Neuronal stem cell (in vitro differentiated cells): ENCODE results near the gene PTPRM.
A peak's percentile ranks its signal among the peaks of the same experiment; 100 is the strongest.

Experiments used
- DNase-seq: peaks from one replicate; pipeline ENCODE4 v3.0.0-alpha.2; 2013; ENCODE audit warnings: low spot score
- H2AFZ ChIP-seq: one replicate; pipeline ENCODE4 v1.6.1; 2013; ENCODE audit warnings: mild to moderate bottlenecking, low read length, inconsistent platforms
- H2AK5ac ChIP-seq: 2 replicates; pipeline ENCODE4 v1.6.1; 2013; ENCODE audit warnings: low read depth, mild to moderate bottlenecking, inconsistent platforms, low read length, moderate library complexity, mixed read lengths
- H2BK120ac ChIP-seq: 2 replicates; pipeline ENCODE4 v1.6.1; 2013; ENCODE audit warnings: low read depth, mild to moderate bottlenecking, inconsistent platforms, low read length, moderate library complexity, mixed read lengths
- H2BK12ac ChIP-seq: one replicate; pipeline ENCODE4 v1.6.1; 2013; ENCODE audit warnings: low read length, inconsistent platforms
- H2BK15ac ChIP-seq: 2 replicates; pipeline ENCODE4 v1.6.1; 2013; ENCODE audit warnings: mild to moderate bottlenecking, low read length, inconsistent platforms, mixed read lengths
- H2BK5ac ChIP-seq: one replicate; pipeline ENCODE4 v1.6.1; 2013; ENCODE audit warnings: inconsistent platforms, mild to moderate bottlenecking, low read length, moderate library complexity
- H3K14ac ChIP-seq: one replicate; pipeline ENCODE4 v1.6.1; 2013; ENCODE audit warnings: low read length, inconsistent platforms
- H3K18ac ChIP-seq: 2 replicates; pipeline ENCODE4 v1.6.1; 2013; ENCODE audit warnings: low read length, inconsistent platforms
- H3K23ac ChIP-seq: 2 replicates; pipeline ENCODE4 v1.6.1; 2013; ENCODE audit warnings: low read depth, mild to moderate bottlenecking, mixed read lengths, low read length, inconsistent platforms; ENCODE audit not compliant: poor library complexity
- H3K27ac ChIP-seq: replicated peaks from 3 replicates; pipeline ENCODE4 v1.5.1; 2013; ENCODE audit warnings: low read length, inconsistent platforms
- H3K27me3 ChIP-seq, 3 experiments: 2 replicates each; pipeline ENCODE4 v1.6.1; 2013; ENCODE audit warnings: low read length in 3 of 3, mild to moderate bottlenecking in 2 of 3, inconsistent platforms in 1 of 3, low read depth in 1 of 3, mixed read lengths in 1 of 3, moderate library complexity in 1 of 3; ENCODE audit not compliant: control insufficient read depth in 3 of 3, insufficient read depth in 3 of 3
- H3K36me3 ChIP-seq, 2 donors: replicated peaks in 1 of 2; 2 replicates each; pipeline ENCODE4 v1.6.1; 2013; ENCODE audit warnings: low read length in 2 of 2; ENCODE audit not compliant: control insufficient read depth in 2 of 2, insufficient read depth in 2 of 2
- H3K4ac ChIP-seq: 2 replicates; pipeline ENCODE4 v1.6.1; 2013; ENCODE audit warnings: inconsistent platforms, mild to moderate bottlenecking, low read length, moderate library complexity
- H3K4me1 ChIP-seq, 2 donors: 1 replicate in 1 of 2; 2 replicates in 1 of 2; pipeline ENCODE4 v1.6.1; 2013; ENCODE audit warnings: low read length in 2 of 2, low read depth in 1 of 2; ENCODE audit not compliant: control insufficient read depth in 2 of 2, insufficient read depth in 1 of 2
- H3K4me2 ChIP-seq: one replicate; pipeline ENCODE4 v1.6.1; 2013; ENCODE audit warnings: mild to moderate bottlenecking, low read length, inconsistent platforms; ENCODE audit not compliant: insufficient read depth, poor library complexity, severe bottlenecking
- H3K4me3 ChIP-seq, 2 donors: 2 replicates each; pipeline ENCODE4 v1.5.1; 2013; ENCODE audit warnings: low read length in 2 of 2, mild to moderate bottlenecking in 2 of 2, inconsistent platforms in 1 of 2, moderate library complexity in 1 of 2
- H3K79me1 ChIP-seq: one replicate; pipeline ENCODE4 v1.6.1; 2013; ENCODE audit warnings: low read depth, mild to moderate bottlenecking, inconsistent platforms, low read length, moderate library complexity
- H3K9ac ChIP-seq: one replicate; pipeline ENCODE4 v1.6.1; 2013; ENCODE audit warnings: mild to moderate bottlenecking, low read depth, low read length, inconsistent platforms; ENCODE audit not compliant: poor library complexity
- H3K9me3 ChIP-seq, 2 donors: replicated peaks in 1 of 2; 2 replicates each; pipeline versions ENCODE3 to v1.6.1; 2013; ENCODE audit warnings: low read length in 2 of 2, mild to moderate bottlenecking in 2 of 2, inconsistent platforms in 1 of 2, low read depth in 1 of 2, mixed read lengths in 1 of 2, moderate library complexity in 1 of 2; ENCODE audit not compliant: control insufficient read depth in 2 of 2, insufficient read depth in 1 of 2
- H4K8ac ChIP-seq: one replicate; pipeline ENCODE4 v1.6.1; 2013; ENCODE audit warnings: low read depth, mild to moderate bottlenecking, inconsistent platforms, low read length, moderate library complexity
- H4K91ac ChIP-seq: one replicate; pipeline ENCODE4 v1.6.1; 2013; ENCODE audit warnings: low read length, low read depth, mild to moderate bottlenecking, inconsistent platforms; ENCODE audit not compliant: poor library complexity
- WGBS, 2 donors: extraction: QIAGEN DNeasy Blood & Tissue Kit; methylation state at CpG; one replicate each; pipeline ENCODE4 v1.1.7; 2013; ENCODE audit warnings: missing lambda C conversion rate in 2 of 2, mixed read lengths in 1 of 2; ENCODE audit not compliant: insufficient read length in 2 of 2, insufficient replicate concordance in 1 of 2; ENCODE audit errors: extremely low coverage in 2 of 2; 5-methylcytosine and 5-hydroxymethylcytosine counted together

The PTPRM gene

DNA sequence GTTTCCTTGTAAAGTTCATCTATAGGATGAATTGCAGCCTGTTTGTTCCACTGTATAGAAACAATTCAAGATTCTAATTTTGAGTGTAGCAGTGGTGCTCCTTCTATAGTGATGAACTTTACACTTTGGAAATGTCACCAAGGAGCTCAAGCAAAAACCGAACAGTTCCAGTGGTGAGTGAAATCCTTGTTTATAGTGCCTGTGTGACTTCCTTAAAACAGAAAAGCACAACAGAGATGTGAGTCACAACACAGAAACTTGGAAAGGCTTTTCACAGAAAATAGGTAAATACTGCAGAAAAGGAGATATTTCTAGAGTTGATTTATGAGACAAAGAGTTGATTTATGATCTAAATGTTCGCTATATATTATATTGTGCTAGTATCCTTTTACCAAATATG lies 482.0 kb downstream of the PTPRM start:
- no peak for DNase-seq
- Histone ChIP-seq H3K4me3 (no peak overlapping the region), H2AK5ac (no peak overlapping the region), H3K36me3 (no peaks in the 10 kb centered on the region), H2AFZ (no peak overlapping the region), H3K9ac (no peak overlapping the region), H2BK15ac (no peak overlapping the region), H2BK12ac (no peak overlapping the region), H3K4ac (no peak overlapping the region), H3K14ac (no peak overlapping the region), H3K4me1 (no peaks in the 10 kb centered on the region), H3K27me3 (no peaks in the 10 kb centered on the region), H3K23ac (no peak overlapping the region), H3K4me2 (no peak overlapping the region), H2BK5ac (no peak overlapping the region), H3K18ac (no peak overlapping the region), H4K91ac (no peak overlapping the region), H2BK120ac (no peak overlapping the region), H3K79me1 (no peaks in the 10 kb centered on the region), H3K9me3 (no peaks in the 10 kb centered on the region), H4K8ac (no peak overlapping the region), H3K27ac (no peak overlapping the region)
- no CpG with 5 or more reads among the region's 2 CpGs for WGBS, 2 donors

DNA sequence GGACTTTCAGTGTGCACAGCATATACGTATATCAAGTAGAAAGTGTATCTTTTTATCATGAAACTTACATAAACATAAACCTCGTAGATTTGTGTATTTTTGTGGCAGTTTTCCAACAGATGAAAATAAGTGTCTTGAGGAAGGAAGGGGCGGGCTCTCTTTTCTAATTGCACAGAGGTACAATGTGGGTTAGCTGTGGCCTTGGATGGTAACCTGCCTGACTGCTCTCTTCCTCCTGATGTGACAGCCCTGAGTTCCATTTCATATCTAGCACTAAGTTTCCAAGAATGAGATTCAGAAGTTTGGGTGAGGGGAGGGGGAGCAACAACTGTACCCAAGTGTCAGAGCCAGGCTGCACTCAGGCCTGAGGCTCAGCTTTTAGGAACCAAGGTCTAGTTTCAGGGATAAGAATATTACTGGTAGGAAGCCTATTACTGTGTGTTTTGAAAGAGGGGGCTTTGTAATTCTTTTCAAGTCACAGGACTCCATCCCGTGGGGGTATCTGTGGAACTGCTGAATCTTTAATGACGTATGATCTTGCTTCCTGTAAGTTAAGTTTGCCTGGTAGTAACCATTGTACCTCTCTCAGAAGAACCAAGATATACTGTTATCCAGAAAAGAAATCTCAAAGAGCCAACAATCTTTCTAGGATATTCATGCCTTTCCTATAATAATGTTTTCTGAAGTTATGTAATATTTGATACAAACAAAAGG lies 483.7 kb downstream of the PTPRM start:
- Histone ChIP-seq H3K4me3 (no peak overlapping the region), H2BK120ac (no peak overlapping the region), H2AFZ (peak overlapping the region; percentile 12), H3K14ac (no peak overlapping the region), H4K91ac (no peak overlapping the region), H3K27me3 (no peaks in the 10 kb centered on the region), H3K4me2 (no peak overlapping the region), H2BK5ac (no peak overlapping the region), H2AK5ac (no peak overlapping the region), H4K8ac (no peak overlapping the region), H3K36me3 (no peaks in the 10 kb centered on the region), H3K27ac (no peak overlapping the region), H2BK12ac (no peak overlapping the region), H3K9me3 (no peaks in the 10 kb centered on the region), H3K9ac (no peak overlapping the region), H3K4ac (no peak overlapping the region), H2BK15ac (no peak overlapping the region), H3K4me1 (no peaks in the 10 kb centered on the region), H3K23ac (no peak overlapping the region), H3K79me1 (no peaks in the 10 kb centered on the region), H3K18ac (no peak overlapping the region)
- DNase-seq: no peak
- WGBS, 2 donors: no CpG with 5 or more reads among the region's 5 CpGs

DNA sequence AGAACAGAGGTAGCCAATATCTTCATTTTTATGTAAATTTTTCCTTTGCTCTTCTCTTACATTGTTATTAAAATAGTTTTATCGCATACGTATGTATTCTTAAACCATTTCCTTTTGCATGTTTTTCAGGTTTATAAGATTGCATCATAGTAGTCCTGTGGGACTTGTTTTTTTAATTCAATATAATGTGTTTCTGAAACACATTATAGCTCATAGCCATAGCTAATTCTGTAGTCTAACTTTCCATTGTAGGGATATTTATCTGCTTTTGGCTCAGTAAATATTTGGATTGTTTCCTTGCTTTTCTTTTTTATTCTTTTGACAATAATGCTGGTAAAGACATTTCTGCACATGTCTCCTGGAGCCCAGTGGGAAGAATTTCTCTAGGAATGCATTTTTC lies 484.3 kb downstream of the PTPRM start:
- WGBS, 2 donors: no CpG with 5 or more reads among the region's 2 CpGs
- no peak overlapping the region for H2BK12ac ChIP-seq
- no peak overlapping the region for H3K18ac ChIP-seq
- H4K8ac ChIP-seq: no peak overlapping the region
- H3K79me1 ChIP-seq: no peaks in the 10 kb centered on the region
- H2BK15ac ChIP-seq: no peak overlapping the region
- no peak overlapping the region for H2BK120ac ChIP-seq
- no peak overlapping the region for H3K23ac ChIP-seq
- H3K14ac ChIP-seq: no peak overlapping the region
- H3K36me3 ChIP-seq: no peaks in the 10 kb centered on the region
- H2AFZ ChIP-seq: no peak overlapping the region
- H2BK5ac ChIP-seq: no peak overlapping the region
- H3K9ac ChIP-seq: no peak overlapping the region
- DNase-seq: no peak
- no peak overlapping the region for H3K27ac ChIP-seq
- no peak overlapping the region for H3K4me2 ChIP-seq
- H3K4ac ChIP-seq: no peak overlapping the region
- no peaks in the 10 kb centered on the region for H3K9me3 ChIP-seq
- no peak overlapping the region for H2AK5ac ChIP-seq
- no peak overlapping the region for H3K4me3 ChIP-seq
- H3K4me1 ChIP-seq: no peaks in the 10 kb centered on the region
- H4K91ac ChIP-seq: no peak overlapping the region
- H3K27me3 ChIP-seq: no peaks in the 10 kb centered on the region

DNA sequence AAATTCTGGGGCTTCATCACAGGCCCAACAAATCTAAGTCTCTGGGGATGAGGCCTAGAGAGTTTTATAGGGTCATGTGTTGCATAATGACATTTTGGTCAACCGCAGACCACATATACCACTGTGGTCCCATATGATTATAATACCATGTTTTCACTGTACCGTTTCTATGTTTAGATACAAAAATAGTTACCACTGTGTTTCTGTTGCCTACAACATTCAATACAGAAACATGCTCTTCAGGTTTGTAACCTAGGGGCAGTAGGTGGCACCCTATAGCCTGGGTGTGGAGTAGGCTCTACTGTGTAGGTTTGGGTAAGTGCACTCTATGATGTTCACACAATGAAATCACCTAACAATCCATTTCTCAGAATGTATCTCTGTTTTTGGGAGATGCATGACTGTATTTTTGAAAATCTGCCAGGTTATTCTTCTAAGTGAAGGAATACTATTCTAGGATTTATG lies 485.2 kb downstream of the PTPRM start:
- no CpG with 5 or more reads among the region's 2 CpGs for WGBS, 2 donors
- H3K18ac ChIP-seq: no peak overlapping the region
- H3K9me3 ChIP-seq: no peaks in the 10 kb centered on the region
- no peaks in the 10 kb centered on the region for H3K36me3 ChIP-seq
- H3K14ac ChIP-seq: no peak overlapping the region
- H3K4me1 ChIP-seq: no peaks in the 10 kb centered on the region
- H3K4me3 ChIP-seq: no peak overlapping the region
- no peak for DNase-seq
- no peak overlapping the region for H3K9ac ChIP-seq
- H2BK120ac ChIP-seq: no peak overlapping the region
- no peak overlapping the region for H3K23ac ChIP-seq
- no peak overlapping the region for H4K91ac ChIP-seq
- no peak overlapping the region for H2BK15ac ChIP-seq
- H2BK12ac ChIP-seq: no peak overlapping the region
- H3K4me2 ChIP-seq: no peak overlapping the region
- no peak overlapping the region for H4K8ac ChIP-seq
- H2AFZ ChIP-seq: no peak overlapping the region
- H3K4ac ChIP-seq: no peak overlapping the region
- H2BK5ac ChIP-seq: no peak overlapping the region
- H3K79me1 ChIP-seq: no peaks in the 10 kb centered on the region
- H3K27ac ChIP-seq: no peak overlapping the region
- H3K27me3 ChIP-seq: no peaks in the 10 kb centered on the region
- no peak overlapping the region for H2AK5ac ChIP-seq
